ENCODE results near the gene GPR42.
"Not testable (repeated sequence)": the region's sequence is repeated elsewhere in the genome, so short reads cannot be mapped to it uniquely, and the experiment has no call there.

Gene GPR42

DNA sequence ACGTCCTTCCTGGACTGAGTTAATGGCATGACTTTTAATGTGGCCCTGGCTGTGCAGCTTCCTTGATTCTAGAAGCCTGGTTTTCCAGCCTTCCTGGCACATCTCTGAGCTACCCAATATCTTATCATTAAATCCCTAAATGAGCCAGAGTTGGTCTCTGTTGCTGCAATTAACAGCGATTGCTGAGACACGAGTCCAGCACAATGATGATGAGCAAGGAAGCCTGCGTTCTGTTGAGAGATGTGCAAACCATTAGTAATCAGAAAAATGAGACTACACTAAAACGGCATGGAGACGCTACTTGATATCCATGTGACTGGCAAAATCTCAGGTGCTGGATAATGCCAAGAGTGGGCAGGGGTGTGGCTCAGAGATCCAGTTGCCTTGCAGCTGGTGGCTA lies 26.2 kb downstream of the GPR42 start:
- DNase-seq = no peak

DNA sequence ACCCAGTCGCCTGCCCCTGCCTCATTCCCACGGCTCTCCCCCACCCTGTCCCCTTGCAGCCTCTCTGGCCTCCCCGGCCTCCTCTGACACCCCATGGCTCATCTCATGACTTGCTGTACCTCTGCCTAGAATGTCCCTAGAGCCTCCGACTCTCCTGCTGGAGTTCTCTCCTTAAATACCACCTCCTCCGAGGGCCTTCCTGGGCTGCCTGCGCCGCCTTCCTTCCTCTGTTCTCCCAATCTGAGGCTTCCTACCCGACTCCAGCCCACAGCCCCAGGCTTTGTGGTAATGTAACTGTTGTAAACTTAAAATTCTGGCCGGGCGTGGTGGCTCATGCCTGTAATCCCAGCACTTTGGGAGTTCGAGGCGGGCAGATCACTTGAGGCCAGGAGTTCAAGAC lies 27.7 kb downstream of the GPR42 start:
- no peak for DNase-seq

DNA sequence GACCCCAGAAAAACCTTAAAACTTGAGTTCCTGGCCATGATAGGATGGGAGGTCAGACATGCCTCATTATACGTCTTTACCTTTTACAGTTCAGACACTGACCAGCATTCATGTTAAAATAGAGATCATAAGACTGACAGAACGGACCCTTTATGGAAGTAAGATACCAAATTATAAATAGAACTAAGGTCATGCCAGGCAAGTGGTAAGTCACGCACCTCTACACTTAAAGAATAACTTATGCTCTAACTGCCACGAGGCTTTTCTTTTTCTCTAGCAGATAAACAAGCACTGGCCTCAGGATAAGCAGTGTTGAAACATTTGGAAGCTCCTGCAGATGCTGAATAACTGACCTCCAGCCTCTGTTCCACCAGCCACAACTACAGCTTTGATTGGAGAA lies 28.4 kb downstream of the GPR42 start:
- DNase-seq = no peak

DNA sequence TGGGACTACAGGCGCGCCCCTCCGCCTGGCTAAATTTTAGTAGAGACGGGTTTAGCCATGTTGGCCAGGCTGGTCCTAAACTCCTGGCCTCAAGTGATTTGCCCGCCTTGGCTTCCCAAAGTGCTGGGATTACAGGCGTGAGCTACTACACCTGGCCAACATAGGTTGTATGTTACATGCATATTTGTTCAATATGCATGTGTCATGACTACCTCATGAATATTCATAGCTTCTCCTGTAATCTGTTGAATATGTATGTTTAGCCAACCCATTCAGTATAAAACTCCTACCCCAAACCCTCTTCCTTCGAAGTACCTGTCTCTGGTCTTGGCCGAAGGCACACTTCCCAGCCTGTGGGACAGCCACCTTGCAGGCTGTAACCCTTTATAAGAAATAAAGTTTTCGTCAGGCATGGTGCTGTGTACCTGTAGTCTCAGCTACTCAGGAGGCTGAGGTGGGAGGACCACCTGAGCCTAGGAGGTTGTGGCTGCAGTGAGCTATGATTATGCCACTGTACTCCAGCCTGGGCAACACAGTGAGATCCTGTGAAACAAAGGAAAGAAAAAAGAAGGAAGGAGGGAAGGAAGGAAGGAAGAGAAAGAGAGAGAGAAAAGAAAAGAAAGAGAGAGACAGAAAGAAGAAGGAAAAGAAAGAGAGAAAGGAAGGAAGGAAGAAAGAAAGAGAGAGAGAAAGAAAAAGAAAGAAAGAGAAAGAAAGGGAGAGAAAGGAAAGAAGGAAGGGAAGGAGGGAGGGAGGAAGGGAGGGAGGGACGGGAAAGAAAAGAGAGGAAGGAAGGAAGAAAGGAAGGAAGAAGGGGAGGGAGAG lies 29.3 kb downstream of the GPR42 start:
- no peak for DNase-seq

DNA sequence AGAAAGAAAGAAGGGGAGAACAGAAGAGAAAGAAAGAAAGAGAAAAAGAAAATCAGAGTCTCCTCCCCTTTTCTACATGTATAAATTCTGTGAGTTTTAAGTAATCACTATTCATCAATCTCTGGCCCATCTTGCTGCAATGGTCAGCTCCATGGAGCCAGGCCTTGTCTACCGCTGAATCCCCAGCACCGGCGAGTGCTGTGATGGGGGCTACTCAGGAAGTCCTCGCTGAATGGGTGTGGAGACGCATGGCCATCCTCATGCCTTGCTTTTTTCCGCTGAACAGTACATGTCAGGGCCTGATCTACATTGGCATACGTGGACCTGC lies 29.9 kb downstream of the GPR42 start:
- no peak for DNase-seq

DNA sequence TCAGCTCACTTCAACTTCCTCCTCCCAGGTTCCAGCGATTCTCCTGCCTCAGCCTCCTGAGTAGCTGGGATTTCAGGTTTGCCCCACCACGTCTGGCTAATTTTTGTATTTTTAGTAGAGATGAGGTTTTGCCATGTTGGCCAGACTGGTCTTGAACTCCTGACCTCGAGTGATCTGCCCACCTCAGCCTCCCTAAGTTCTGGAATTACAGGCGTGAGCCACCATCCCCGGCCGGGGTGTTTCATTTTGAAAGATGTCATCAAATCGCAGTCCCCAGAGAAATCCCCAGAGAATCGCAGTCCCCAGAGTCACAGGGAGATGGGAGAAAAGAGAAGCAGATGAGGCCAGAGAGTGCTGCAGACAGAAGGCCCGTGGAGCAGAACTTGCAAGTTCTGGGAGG lies 30.5 kb downstream of the GPR42 start:
- not testable (repeated sequence) for DNase-seq

DNA sequence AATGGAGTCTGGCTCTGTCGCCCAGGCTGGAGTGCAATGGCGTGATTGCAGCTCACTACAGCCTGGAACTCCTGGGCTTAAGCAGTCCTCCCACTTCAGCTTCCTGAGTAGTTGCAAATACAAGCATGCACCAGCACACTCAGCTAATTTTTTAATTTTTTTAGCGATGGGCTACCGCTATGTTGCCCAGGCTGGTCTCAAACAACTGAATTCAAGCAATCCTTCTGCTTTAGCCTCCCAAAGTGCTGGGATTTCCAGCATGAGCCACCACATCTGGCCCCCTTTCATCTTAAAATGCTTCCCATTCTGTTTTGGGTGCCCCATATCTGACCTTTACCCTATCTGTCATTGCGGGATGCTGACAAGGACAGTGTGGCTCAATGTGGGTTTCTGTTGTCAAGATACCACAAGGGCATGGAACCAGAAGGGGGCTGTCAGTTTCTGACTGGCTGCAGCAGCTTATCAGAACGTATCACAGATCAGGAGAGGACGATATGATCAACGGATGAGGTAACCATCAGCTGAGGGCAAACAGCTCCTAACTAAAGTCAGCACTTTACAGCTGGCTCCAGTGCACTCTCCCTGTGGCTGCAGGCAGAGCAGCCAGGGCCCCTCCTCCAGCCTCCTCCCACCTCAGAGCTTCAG lies 32.4 kb downstream of the GPR42 start:
- peak; percentile 70 for DNase-seq

DNA sequence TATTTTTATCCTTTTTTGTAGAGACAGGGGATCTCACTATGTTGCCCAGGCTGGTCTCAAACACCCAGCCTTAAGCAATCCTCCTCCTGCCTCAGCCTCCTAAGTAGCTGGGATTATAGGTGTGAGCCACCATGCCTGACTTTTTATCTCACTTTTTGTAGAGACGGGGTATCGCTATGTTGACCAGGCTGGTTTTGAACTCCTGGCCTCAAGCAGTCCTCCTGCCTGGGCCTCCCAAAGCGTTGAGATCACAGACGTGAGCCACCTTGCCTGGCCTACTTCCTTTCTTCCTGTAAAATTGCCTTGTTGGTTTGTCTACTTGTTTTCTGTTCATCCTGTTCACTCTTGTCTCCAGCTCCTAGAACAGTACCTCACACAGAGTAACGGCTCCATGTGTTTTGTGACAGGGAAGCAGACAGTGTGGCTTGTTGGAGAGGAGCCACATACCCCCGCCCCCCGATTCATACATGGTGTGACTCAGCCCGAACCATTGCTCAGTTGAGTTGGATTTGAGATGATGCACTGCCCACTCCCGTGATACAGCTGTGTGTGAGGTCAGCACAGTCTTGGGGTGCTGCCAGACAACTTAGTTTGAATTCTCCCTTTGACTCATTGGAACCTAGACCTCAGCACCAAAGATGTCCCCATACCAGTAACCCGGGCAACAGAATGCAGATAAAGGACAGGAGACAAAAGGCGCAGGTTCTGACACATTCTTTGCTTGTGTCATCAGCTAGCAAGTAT lies 34.2 kb downstream of the GPR42 start:
- DNase-seq = peak; percentile 12

DNA sequence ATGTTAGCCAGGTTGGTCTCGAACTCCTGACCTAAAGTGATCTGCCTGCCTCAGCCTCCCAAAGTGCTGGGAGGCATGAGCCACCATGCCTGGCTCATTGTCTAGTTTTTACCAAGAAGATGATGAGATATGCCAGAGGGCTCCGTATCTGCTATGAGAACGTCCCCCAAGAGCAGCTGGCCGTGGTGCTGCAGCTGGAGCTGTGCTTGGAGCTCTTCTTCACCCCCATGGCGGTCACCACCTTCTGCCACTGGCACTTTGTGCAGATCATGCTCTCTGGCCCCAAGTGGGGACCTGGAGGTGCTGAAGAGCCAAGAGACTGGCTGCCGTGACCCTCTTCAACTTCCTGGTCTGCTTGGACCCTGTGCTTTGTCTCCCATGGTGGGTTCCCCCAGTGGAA lies 36.8 kb downstream of the GPR42 start:
- DNase-seq = no peak

DNA sequence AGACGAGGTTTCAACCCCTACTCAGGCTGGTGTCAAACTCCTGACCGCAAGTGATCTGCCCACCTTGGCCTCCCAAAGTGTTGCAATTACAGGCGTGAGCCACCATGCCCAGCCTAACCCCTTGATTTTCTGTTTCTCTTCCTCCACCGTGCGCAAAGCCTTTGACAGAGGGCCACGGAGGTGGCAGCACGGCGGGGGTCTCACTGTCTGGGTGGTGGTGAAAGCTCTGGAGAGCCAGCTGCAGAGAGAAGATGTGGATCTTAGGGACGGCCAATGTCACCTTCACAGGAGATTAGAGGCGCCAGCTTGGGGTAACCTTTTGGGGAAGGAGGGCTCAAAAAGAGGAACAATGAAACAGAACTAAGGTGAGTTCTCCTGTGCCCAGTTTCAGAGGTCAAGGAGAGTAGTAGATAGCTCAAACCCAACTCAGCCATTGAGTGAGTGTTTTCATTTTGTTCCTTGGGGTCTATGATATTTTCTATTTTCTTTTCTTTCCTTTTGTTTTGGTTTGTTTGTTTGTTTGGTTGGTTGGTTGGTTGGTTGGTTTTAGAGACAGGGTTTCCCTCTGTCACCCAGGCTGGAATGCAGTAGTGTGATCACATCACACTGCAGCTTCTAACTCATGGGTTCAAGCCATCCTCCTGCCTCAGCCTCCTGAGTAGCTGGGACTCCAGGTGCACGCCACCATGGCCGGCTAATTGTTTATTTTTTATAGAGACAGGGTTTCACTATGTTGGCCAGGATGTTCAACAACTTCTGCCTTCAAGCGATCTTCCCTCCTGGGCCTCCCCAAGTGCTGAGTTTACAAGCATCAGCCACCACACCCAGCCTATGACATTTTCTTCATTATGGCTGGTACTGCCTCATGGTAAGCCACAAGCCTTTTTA lies 37.7 kb downstream of the GPR42 start:
- peak; percentile 41 for DNase-seq

DNA sequence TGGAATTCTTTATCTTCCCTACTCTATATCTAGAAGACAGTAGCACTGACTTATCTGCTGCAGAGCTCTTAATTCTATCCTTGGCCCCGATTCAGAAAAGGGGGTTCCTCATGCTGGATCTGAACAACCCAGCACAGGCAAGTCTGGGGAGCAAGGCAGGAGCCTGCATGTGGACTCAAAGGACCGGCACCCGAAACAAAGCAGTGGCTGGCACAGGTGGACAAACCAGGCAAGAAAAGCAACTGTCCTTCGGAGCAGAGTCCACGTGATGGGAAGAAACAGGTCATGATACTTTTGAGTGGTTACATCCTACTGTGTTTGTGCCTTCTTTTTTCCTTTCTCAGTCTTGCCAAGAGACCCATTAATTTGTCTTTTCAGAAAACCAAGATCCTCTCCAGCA lies 38.3 kb downstream of the GPR42 start:
- DNase-seq = no peak

DNA sequence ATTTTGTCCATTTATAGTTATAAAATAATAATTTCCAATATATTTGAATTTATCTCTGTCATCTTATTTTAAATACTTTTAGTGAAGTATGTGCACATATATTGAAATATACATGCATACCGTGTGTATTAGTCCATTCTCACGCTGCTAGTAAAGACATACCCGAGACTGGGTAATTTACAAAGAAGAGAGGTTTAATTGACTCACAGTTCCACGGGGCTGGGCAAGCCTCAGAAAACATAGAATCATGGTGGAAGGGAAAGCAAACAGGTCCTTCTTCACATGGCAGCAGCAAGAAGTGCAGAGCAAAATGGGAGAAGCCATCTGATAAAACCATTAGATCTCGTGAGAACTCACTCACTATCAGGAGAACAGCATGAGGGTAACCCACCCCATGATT lies 39.6 kb downstream of the GPR42 start:
- DNase-seq = no peak

DNA sequence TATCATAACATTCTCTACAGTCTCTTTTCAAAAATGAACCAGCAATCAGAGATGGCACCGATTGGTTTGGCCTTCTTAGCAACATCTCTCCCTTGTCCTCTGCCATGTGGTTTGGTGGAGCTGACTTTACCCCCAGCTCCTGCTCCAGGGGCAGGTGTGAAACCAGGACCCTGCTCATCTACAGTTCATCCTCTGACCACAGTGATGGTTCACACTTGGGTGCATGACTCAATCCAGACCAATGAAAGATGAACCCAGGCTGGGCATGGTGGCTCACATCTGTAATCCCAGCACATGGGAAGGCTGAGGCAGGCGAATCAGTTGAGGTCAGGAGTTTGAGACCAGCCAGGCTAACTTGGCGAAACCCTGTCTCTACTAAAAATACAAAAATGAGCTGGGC lies 43.6 kb downstream of the GPR42 start:
- DNase-seq = no peak

DNA sequence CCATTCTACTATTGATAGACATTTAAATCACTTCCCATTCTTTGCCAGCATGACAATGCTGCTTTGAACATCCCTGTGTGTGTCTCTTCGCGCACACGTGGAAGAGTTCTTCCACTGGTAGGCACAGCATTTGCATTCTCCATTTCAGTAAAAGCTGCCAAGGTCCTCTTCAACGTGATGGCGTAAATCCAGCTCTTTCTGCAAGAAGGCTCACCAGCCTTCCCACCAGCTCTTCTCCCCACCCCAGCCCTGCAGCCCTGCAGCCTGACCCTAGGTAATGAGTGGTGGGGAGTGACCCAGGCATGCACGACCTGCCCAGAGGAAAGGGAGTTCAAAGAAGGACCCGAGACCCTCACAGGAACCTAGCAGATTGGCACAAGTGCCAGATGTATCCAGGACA lies 45.5 kb downstream of the GPR42 start:
- no peak for DNase-seq

DNA sequence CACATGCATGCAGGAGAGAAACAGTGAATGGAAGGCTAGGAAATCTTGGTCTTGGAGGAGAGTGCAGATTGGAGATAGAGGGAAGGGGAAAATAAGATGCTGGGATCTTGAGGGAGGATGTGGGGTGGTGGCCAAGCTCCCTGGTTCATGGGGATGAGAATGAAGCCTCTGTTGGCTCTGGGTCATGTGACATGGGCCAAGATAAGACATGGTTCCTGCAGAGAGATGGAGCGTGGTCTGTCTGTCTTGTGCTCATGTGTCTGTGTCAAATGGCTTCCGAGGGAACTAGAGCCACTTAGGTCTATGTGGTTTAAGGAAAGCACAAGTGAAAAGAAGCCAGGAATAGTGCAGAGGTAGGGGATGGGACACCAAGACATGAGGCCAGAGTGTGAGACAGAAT lies 46.4 kb downstream of the GPR42 start:
- DNase-seq = no peak

DNA sequence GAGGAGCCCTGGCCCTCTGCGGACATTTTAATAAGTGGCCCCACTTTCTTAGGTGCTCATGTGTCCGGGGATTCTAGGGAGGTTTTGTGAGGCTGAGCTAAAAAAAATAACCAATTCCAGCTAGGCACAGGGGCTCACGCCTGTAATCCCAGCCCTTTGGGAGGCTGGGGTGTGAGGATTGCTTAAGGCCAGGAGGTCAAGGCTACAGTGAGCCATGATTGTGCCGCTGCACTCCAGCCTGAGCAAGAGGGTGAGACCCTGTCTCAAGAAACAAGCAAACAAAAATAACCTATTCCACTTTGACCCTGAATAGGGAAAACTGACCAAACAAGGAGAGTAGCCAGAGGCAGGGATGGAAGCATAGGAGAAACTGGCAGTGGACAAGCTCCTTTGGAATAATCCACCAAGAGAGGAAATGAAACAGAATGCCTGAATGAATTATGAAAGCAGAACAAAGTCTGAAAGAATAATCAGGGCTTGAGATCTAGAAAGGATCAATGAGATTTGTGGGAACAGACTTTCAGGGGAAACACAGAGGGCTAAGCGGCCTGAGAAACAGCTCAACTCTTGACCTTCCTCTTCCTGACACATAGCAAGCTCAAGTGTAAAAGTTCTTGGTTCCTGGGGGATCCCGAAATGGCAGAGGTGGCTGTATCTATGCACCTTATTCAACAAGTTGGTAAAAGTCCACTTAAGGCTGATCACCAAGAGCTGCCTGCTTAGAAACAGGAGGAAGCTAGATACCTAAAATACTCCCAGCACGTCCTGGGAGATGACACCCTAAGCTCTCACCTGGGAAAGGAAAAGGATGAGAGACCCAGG lies 47.1 kb downstream of the GPR42 start:
- no peak for DNase-seq

DNA sequence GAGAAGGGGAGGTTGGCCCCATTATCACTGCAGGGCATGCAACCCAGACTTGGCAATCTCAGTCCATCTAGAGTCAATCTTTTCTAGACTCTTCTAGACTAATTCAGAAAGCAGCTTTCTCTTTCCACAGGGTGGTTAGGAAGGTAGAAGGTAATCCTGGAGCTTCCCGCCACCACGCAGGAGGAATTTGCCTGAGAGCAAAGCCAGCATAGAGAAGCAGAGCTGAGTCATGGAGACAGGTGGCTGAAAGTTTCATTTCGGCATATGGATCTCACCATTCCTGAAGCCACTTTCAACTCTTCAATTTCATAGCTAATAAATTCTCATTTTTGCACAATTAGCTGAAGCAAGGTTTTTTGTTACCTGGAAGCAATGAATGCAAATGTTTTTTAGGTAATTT lies 48.2 kb downstream of the GPR42 start:
- DNase-seq = no peak

DNA sequence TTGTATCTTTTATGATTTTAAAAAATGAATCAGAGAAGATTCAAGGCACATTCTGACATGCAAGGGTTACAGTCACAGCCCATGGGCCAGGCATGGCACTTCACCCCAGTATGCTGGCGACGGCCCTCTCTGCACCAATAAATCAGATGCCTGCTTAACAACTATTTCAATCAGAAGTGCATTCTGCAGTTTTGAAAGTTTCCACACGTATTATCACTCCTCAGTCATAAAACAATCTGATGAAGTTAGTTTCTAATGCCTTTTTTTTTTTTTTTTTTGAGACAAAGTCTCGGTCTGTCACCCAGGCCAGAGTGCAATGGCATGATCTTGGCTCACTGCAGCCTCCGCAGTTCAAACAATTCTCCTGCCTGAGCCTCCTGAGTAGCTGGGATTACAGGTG lies 48.9 kb downstream of the GPR42 start:
- DNase-seq = no peak

DNA sequence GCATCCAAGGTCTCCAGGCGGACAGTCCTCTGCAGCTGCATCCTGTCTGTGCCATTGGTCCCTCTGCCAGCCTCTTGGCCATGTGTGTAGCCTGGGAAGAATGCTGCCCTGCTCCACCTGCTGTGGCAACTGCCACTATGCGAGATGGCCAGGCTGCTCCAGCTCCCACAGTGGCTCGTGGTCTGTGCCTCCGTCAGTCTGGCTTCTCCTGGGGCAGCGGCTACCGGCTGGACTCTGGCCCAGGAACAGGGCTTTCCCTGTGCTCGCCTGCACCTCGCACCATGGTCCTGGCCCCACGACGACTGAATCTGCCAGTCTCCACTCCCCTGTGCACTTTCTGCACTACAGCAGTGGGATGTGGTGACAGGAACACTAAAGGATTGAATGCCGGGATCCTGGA lies 50.5 kb downstream of the GPR42 start:
- no peak for DNase-seq

Measured in hematopoietic multipotent progenitor cell treated with erythropoietin and hydrocortisone succinate and interleukin-3 and kit ligand, for 8 days (in vitro differentiated cells).